Colonic mucosa (tissue), 4 donors: ENCODE measurements around the gene MRPL46. TPM values are rescaled to one million over a fixed set of nuclear protein-coding genes. Genes with fewer than 3 reads are reported as not detected.

Experiments used
- DNase-seq: peaks from one replicate; pipeline ENCODE4 v3.0.0-alpha.2; 2020
- H3K27ac ChIP-seq: fragments of 200-600 bp; one replicate; pipeline ENCODE4 v1.8.0; 2021
- H3K27me3 ChIP-seq: fragments of 200-600 bp; one replicate; pipeline ENCODE4 v1.8.0; 2021
- H3K36me3 ChIP-seq: fragments of 200-600 bp; one replicate; pipeline ENCODE4 v1.8.0; 2021
- H3K4me1 ChIP-seq: fragments of 200-600 bp; one replicate; pipeline ENCODE4 v1.8.0; 2021; ENCODE audit warnings: mild to moderate bottlenecking
- H3K4me3 ChIP-seq: fragments of 200-600 bp; one replicate; pipeline ENCODE4 v1.8.0; 2021
- H3K9ac ChIP-seq, 2 donors: one replicate each; pipeline ENCODE4 v1.7.0; 2013; ENCODE audit warnings: control low read depth in 2 of 2, low read depth in 2 of 2, low read length in 2 of 2
- H3K9me3 ChIP-seq: fragments of 200-600 bp; one replicate; pipeline ENCODE4 v1.8.0; 2021
- intact Hi-C: fragments of 100-400 bp; cut with DNase I; formaldehyde crosslinking; loops from one replicate; pipeline ENCODE4 v1.14.1; 2022
- total RNA-seq, 2 donors: library from RNA; stranded (reverse); fragmentation: NEBNext Ultra II Directional in 1 of 2; extraction: Animal tissue kit (Norgen Biotek cat#: 25700) in 1 of 2; gene quantifications; one replicate each; pipeline ENCODE4 v1.2.1, GENCODE V29; 2021
- TF ChIP-seq, protein P1 (sequence below): fragments of 200-600 bp; IDR thresholded peaks from one replicate; pipeline ENCODE4 v1.8.0; 2022; ENCODE audit warnings: antibody characterized with exemption, mild to moderate bottlenecking
- donor health status: healthy.
- donor health status: DM: no; HTN: no; CAD: no.
- donor health status: DM: no; HTN: no; CAD: no.

Gene MRPL46
- total RNA-seq, 2 donors from 2014 or later: 20.6 to 40.6 TPM

DNA sequence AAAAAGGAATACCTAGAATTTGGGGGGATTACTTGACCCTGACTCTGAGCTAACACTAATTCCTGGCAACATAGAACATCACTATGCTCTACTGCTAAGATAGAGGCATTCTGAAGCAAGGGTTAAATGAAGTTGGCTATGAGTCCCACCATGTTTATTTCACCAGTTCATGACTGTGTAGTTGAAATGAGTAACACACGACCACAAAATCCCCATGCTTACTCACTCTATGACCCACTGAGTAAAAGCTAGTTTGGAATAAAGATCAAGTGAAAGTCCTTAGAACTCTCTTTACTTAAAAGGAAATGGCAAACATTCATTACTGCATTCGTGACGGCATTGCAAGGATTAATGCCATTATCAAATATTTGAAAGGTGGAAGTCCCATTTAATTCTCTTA, 47.4 kb downstream of the MRPL46 start:
- H3K4me3 ChIP-seq: no peak overlapping the region

More for the DNA sequence above, 47.4 kb downstream of the MRPL46 start:
- Histone ChIP-seq H3K27me3 (no peaks in the 10 kb centered on the region), H3K36me3 (no peaks in the 10 kb centered on the region), H3K9me3 (no peaks in the 10 kb centered on the region), H3K9ac (no peak overlapping the region), H3K4me1 (no peaks in the 10 kb centered on the region), H3K27ac (no peak overlapping the region)
- TF ChIP-seq, protein P1, sequence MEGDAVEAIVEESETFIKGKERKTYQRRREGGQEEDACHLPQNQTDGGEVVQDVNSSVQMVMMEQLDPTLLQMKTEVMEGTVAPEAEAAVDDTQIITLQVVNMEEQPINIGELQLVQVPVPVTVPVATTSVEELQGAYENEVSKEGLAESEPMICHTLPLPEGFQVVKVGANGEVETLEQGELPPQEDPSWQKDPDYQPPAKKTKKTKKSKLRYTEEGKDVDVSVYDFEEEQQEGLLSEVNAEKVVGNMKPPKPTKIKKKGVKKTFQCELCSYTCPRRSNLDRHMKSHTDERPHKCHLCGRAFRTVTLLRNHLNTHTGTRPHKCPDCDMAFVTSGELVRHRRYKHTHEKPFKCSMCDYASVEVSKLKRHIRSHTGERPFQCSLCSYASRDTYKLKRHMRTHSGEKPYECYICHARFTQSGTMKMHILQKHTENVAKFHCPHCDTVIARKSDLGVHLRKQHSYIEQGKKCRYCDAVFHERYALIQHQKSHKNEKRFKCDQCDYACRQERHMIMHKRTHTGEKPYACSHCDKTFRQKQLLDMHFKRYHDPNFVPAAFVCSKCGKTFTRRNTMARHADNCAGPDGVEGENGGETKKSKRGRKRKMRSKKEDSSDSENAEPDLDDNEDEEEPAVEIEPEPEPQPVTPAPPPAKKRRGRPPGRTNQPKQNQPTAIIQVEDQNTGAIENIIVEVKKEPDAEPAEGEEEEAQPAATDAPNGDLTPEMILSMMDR: no peak
- intact Hi-C loops: no loop called here
- DNase-seq: no peak

Other genes with a start within 250 kb of the MRPL46 start
- gene NTRK3, start 210.6 kb downstream of the MRPL46 start, total RNA-seq: 1 to 10 TPM; 1.2 to 1.5 TPM
- gene MRPS11, start 320 bp upstream of the MRPL46 start, total RNA-seq: 10 to 100 TPM; 45.7 to 73.6 TPM
- gene DET1, start 79.3 kb upstream of the MRPL46 start, total RNA-seq: 1 to 10 TPM; 4.6 to 4.9 TPM
- gene AEN, start 154.0 kb upstream of the MRPL46 start, total RNA-seq: 10 to 100 TPM; 13.8 to 23.8 TPM
- gene ISG20, start 171.6 kb upstream of the MRPL46 start, total RNA-seq: 10 to 100 TPM; 43.5 to 60.5 TPM